Measurements from ENCODE around the gene MMP19.
A peak's percentile ranks its signal among the peaks of the same experiment; 100 is the strongest.
"Not testable (repeated sequence)": the region's sequence is repeated elsewhere in the genome, so short reads cannot be mapped to it uniquely, and the experiment has no call there.

MMP19 gene

GRCh38 chr12:55842681-55843429 lies at the start of gene MMP19:
Gene MMP19, minus strand, starts transcription at chr12:55842936. Its CDS starts 106 bp downstream, at chr12:55842830.
- DNase-seq = no peak

DNA sequence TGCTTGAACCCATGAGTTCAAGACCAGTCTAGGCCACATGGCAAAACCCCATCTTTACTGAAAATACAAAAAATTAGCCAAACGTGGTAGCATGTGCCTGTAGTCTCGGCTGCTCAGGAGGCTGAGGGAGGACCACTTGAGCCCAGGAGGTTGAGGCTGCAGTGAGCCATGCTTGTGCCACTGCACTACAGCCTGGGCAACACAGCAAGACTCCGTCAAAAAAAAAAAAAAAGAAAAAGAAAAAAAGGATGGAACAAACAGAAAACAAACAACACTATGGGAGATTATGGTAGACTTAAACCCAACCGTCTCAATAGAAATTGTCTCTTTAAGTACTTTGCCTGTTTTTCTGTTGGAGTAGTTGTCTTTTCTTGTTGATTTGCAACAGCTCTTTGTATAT lies 48.6 kb upstream of the MMP19 start:
- DNase-seq = no peak

GRCh38 chr12:55885113-55885512 lies 42.4 kb upstream of the MMP19 start:
- no peak for DNase-seq

DNA sequence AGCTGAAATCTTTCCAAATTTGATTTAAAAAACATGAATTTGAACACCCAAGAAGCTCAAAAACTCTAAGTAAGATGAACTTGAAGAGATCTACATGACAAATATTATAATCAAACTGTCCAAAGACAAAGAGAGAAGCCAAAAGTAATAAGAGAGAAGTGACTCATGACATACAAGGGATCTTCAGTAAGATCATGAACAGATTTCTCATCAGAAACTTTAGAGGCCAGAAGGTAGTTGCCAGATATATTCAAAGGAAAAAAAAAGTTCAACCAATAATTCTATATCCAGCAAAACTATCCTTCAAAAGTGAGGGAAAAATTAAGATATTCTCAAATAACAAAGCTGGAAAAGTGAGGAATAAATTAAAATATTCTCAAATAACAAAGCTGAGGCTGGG lies 35.1 kb upstream of the MMP19 start:
- no peak for DNase-seq

DNA sequence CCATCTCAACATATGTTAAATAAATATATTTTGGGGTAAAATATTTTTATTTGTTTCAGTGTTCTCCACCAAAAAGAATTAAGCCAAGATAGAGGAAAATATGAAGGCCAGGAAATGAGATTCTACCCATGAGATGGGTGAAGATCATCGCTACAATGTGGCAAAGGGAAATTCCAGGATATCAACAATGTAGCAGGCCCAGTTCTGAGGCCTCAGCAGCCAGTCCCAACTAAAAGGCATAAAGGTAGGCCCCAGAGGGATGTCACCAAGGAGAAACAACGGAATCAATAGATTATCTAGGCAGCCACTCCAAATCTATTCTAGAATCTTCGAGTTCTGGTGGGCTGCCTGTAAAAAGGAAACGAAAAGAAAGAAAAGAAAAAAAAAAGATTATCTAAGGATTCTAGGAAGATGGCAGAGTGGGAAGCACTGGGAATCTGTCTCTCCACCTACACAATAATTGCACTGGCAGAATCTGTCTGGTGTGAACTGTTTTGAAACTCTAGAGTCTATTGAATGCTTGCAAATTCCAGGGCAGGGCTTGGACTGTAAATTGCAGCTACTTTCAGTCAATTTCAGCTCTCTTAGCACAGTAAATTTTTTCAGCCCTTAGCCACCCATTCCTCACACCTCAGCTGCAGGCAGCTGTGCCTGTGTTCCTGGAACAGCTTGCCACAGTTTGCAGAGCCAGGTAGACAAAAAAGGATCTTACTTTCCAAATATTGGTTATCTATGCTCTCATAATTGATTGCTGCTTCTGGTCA lies 33.1 kb upstream of the MMP19 start:
- DNase-seq = no peak

GRCh38 chr12:55874443-55874842 lies 31.7 kb upstream of the MMP19 start:
- no peak for DNase-seq

DNA sequence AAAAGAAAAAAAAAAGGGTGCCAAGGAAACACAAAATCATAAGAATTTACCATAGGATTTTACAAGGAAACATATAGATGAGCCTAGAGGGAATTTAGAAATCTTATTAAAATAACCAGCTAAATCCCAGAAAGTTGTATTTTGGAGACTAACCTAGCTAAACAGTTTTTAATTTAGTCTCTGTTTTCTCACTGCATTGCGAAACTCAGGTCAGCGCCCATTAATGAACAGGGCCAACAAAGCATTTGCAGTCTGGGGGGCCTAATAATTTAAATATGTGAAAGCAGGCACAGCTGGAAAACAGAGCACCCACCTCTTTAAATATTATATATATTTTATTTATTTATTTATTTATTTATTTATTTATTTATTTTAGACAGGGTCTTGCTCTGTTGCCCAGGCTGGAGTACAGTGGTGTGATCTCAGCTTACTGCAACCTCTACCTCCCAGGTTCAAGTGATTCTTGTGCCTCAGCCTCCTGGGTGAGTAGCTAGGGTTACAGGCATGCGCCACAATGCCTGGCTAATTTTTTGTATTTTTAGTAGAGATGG lies 23.8 kb upstream of the MMP19 start:
- DNase-seq = not testable (repeated sequence)

- DNase-seq = no peak
Observed at GRCh38 chr12:55865327-55865726, 22.6 kb upstream of the MMP19 start.

- not testable (repeated sequence) for DNase-seq
Observed at GRCh38 chr12:55862931-55863330, 20.2 kb upstream of the MMP19 start.

GRCh38 chr12:55862286-55862685 lies 19.6 kb upstream of the MMP19 start:
- no peak for DNase-seq

- no peak for DNase-seq
Observed at GRCh38 chr12:55861871-55862270, 19.1 kb upstream of the MMP19 start.

DNA sequence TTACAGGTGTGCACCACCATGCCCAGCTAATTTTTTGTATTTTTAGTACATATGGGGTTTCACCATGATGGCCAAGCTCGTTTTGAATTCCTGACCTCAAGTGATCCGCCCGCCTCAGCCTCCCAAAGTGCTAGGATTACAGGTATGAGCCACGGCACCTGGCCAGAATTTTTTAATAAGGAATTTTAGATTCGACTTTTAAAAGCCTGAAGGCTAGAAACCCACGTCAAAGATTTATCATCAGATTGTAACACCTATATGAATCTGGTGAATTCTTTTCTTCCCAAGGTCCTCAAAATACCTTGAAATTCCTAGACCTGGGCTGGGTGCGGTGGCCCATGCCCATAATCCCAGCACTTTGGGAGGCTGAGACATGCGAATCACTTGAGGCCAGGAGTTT lies 18.7 kb upstream of the MMP19 start:
- DNase-seq = no peak

- DNase-seq = no peak
Observed at GRCh38 chr12:55852740-55853139, 10.0 kb upstream of the MMP19 start.

DNA sequence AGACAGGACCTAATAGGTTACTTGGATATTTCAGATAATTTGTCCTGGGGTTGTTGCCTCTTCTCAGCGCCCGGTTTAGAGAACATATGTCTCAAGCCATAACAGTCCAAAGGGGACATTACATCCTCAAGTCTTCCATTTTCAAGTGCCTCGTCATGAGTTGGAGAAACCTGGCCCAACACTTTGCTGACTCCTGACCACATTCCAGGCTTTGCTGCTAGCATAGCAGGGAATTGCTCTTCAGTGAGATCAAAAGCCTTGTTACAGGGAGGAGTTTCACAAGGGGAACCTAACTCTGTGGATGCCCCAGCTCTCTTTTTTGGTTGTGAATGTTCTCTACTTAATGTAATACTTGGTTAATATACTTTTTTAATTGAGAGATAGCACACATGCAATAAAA lies 8.2 kb upstream of the MMP19 start:
- no peak for DNase-seq

DNA sequence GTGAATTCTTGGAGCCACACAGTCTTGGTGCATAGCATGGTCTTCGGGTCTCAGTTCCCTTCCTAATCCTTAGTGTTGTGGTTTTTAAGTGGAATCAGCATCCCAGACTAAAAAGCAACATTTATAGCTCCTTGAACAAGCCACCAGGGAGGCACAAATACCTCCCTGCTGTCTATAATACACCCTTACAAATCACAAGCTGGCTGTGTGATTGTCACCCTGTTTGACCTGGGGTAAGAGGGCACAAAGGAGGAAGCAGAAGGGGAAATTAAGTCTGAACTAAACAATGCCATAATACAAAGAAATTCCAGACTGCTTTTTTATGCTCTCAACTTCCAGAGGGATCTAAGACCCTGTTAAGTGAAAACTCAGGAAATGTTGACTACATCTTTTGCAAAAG lies 7.7 kb upstream of the MMP19 start:
- no peak for DNase-seq

DNA sequence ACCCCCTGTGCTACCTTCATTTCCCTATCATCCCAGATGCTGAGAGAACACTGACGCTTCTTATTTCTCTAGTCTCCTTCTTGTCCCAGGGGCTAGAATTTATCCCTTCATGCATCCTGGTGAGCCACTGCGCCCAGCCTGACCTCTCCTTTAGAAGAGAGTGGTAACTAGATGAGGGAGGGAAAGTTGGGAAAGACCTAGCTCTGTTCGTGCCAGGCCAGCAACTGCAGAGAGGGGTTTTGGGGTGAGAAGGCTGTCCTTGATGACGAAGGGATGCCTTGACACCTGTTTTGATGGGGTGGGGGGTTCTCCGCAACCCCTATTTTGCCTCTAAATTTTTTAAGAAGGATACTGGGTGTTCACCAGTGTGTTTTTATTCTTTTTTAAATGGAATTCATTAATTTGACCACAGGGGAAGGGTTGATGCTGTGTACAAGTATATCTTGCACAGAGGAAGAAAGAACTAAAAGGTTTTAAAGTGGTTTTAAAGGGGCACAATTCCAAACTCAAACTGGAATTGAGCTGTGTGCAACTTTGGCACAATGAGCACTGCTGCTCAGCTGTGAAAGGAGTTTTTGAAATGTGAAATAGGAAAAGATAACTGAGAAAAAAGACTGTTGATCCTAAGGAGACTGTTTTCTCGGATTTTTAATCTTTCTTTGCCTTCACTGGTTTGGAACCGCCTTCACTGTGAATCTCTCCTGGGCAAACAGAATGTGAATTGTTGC lies 7.0 kb upstream of the MMP19 start:
- no peak for DNase-seq

- DNase-seq = peak in 17 of 56 donors; percentile 1 to 25 (median 7)
Observed at GRCh38 chr12:55847603-55848291, 5.0 kb upstream of the MMP19 start.

- peak in 2 of 56 donors; percentile 12 to 25 for DNase-seq
Observed at GRCh38 chr12:55847033-55847432, 4.3 kb upstream of the MMP19 start.

DNA sequence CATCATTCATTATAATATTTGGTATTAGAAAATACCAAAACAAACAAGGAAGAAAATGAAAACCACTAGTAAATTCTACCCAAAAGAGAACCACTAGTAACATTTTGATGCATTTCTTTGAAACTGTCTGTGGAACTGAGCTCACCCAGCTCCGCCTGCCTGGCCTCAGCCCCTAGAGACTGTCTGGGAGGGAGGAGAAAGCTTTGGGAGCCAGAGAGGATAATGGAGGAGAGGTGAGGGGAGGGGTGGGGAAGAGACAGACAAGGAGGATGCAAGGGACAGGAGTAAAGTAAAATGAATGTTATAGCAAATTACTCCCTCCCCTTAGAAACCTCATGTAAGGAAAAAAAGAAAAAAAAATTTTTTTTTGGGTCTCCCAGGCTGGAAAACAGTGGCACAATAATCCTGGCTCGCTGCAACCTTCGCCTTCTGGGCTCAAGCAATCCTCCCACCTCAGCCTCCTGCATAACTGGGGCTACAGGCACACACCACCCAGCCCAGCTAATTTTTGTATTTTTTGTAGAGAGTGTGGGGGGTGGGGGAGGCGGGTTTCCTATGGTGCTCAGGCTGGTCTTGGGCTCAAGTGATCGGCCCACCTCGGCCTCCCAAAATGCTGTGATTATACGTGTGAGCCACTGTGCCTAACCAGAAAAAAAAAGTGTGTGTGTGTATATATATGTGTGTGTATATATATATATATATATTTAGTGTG lies 3.2 kb upstream of the MMP19 start:
- DNase-seq = no peak

GRCh38 chr12:55845361-55845760 lies 2.6 kb upstream of the MMP19 start:
- DNase-seq = no peak

GRCh38 chr12:55844961-55845360 lies 2.2 kb upstream of the MMP19 start:
- no peak for DNase-seq

Measured in nucleus accumbens (tissue), 56 donors.